MM.1S (cell line): ENCODE results near the gene RNU1-4.
"Not testable (repeated sequence)": the region's sequence is repeated elsewhere in the genome, so short reads cannot be mapped to it uniquely, and the experiment has no call there.

ENCODE experiments used
- DNase-seq: peaks from one replicate; pipeline ENCODE4 v3.0.0-alpha.2; 2015
- H2AFZ ChIP-seq: fragments of 300-600 bp; sonication (generic); 2 replicates; pipeline ENCODE4 v1.6.0; 2016; ENCODE audit warnings: antibody characterized with exemption, low read length
- H3F3A ChIP-seq: fragments of 300-600 bp; sonication (generic); 2 replicates; pipeline ENCODE4 v1.6.1; 2016; ENCODE audit warnings: mild to moderate bottlenecking, antibody characterized with exemption, low read length, moderate library complexity, mixed read lengths; ENCODE audit not compliant: insufficient read depth
- H3K27ac ChIP-seq: fragments of 300-600 bp; sonication (generic); 2 replicates; pipeline ENCODE4 v1.5.1; 2016; ENCODE audit warnings: mild to moderate bottlenecking, low read length
- H3K27me3 ChIP-seq: fragments of 300-600 bp; sonication (generic); replicated peaks from 2 replicates; pipeline ENCODE4 v1.6.0; 2016; ENCODE audit warnings: low read length; ENCODE audit not compliant: insufficient read depth
- H3K36me3 ChIP-seq: fragments of 300-600 bp; sonication (generic); replicated peaks from 2 replicates; pipeline ENCODE4 v1.6.1; 2016; ENCODE audit warnings: mild to moderate bottlenecking, low read length, mixed read lengths; ENCODE audit not compliant: insufficient read depth
- H3K4me1 ChIP-seq: fragments of 300-600 bp; sonication (generic); 2 replicates; pipeline ENCODE4 v1.6.1; 2016; ENCODE audit warnings: low read length, mixed read lengths
- H3K4me2 ChIP-seq: fragments of 300-600 bp; sonication (generic); 2 replicates; pipeline ENCODE4 v1.6.0; 2016; ENCODE audit warnings: low read depth, low read length
- H3K4me3 ChIP-seq: fragments of 300-600 bp; sonication (generic); 2 replicates; pipeline ENCODE4 v1.5.1; 2016; ENCODE audit warnings: low read length, mixed read lengths
- H3K79me2 ChIP-seq: fragments of 300-600 bp; sonication (generic); 2 replicates; pipeline ENCODE4 v1.6.1; 2016; ENCODE audit warnings: mixed run types, low read length, mixed read lengths
- H3K9ac ChIP-seq: fragments of 300-600 bp; sonication (generic); 2 replicates; pipeline ENCODE4 v1.6.1; 2016; ENCODE audit warnings: low read length, mixed read lengths
- H3K9me2 ChIP-seq: fragments of 300-600 bp; sonication (generic); replicated peaks from 2 replicates; pipeline ENCODE4 v1.6.1; 2016; ENCODE audit warnings: mild to moderate bottlenecking, low read length, mixed read lengths; ENCODE audit not compliant: insufficient read depth
- H3K9me3 ChIP-seq: fragments of 300-600 bp; sonication (generic); replicated peaks from 2 replicates; pipeline ENCODE4 v1.6.1; 2016; ENCODE audit warnings: mild to moderate bottlenecking, low read length, mixed read lengths; ENCODE audit not compliant: insufficient read depth
- H4K20me1 ChIP-seq: fragments of 300-600 bp; sonication (generic); 2 replicates; pipeline ENCODE4 v1.6.1; 2016; ENCODE audit warnings: mild to moderate bottlenecking, low read length, moderate library complexity, mixed read lengths; ENCODE audit not compliant: insufficient read depth
- EZH2 ChIP-seq: fragments of 300-600 bp; sonication (generic); optimal IDR thresholded peaks from 2 replicates; pipeline ENCODE3; 2017; ENCODE audit warnings: low read depth, mild to moderate bottlenecking, antibody characterized with exemption, low read length, mixed read lengths
- EZH2phosphoT487 ChIP-seq: fragments of 300-600 bp; sonication (generic); IDR thresholded peaks from 2 replicates; pipeline ENCODE4 v1.6.1; 2018; ENCODE audit warnings: antibody characterized with exemption, low read length
- TF ChIP-seq, protein P1 (sequence below): fragments of 300-600 bp; sonication (generic); IDR thresholded peaks from 2 replicates; pipeline ENCODE4 v1.5.1; 2016; ENCODE audit warnings: antibody characterized with exemption, low read length, mixed read lengths

Gene RNU1-4

DNA sequence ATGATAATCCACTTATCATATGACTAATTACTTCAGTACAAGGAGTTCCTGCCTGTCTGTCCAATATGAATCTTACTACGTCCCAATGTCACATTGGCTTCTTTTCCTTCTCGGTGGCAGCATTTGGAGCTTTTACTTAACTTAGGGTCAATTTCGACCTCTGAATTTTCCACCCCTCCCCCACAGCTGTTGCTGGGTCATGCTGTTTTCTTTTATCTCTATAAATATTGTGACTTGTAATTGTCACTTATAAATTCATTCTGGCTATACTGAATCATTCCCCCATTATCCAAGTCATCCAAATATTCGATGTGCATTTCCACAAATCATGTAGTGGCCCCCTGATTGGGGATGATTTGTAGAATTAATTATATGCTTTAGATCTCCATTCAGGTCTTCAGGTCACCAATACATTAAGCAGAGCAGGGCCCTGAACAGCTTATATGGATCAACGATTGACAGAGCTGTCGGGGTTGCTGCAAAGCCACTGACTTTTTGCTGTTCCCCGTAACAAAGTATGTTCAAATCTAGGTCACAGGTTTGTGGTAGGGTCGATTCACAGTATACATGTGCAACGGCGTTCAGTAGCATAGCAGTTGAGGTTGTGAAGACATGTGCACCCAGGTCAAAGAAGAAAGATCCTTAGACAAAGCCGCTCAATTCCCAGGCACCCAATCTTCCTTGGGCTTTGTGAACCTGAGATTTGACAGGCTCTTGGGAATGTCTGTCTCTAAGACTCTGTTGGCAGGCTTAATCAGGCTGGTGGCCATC lies 18.3 kb upstream of the RNU1-4 start:
- no peak overlapping the region for H3K4me2 ChIP-seq
- no peaks in the 10 kb centered on the region for H3K9me2 ChIP-seq
- no peaks in the 10 kb centered on the region for H3F3A ChIP-seq
- no peak overlapping the region for H2AFZ ChIP-seq
- peaks cover 97% of the 10 kb centered on the region for H3K27me3 ChIP-seq
- no peaks in the 10 kb centered on the region for H4K20me1 ChIP-seq
- H3K36me3 ChIP-seq: no peaks in the 10 kb centered on the region
- no peaks in the 10 kb centered on the region for H3K4me1 ChIP-seq
- no peak for TF ChIP-seq EZH2phosphoT487
- H3K4me3 ChIP-seq: no peak overlapping the region
- DNase-seq: no peak
- no peaks in the 10 kb centered on the region for H3K79me2 ChIP-seq
- H3K27ac ChIP-seq: no peak overlapping the region
- H3K9ac ChIP-seq: no peak overlapping the region
- no peaks in the 10 kb centered on the region for H3K9me3 ChIP-seq

DNA sequence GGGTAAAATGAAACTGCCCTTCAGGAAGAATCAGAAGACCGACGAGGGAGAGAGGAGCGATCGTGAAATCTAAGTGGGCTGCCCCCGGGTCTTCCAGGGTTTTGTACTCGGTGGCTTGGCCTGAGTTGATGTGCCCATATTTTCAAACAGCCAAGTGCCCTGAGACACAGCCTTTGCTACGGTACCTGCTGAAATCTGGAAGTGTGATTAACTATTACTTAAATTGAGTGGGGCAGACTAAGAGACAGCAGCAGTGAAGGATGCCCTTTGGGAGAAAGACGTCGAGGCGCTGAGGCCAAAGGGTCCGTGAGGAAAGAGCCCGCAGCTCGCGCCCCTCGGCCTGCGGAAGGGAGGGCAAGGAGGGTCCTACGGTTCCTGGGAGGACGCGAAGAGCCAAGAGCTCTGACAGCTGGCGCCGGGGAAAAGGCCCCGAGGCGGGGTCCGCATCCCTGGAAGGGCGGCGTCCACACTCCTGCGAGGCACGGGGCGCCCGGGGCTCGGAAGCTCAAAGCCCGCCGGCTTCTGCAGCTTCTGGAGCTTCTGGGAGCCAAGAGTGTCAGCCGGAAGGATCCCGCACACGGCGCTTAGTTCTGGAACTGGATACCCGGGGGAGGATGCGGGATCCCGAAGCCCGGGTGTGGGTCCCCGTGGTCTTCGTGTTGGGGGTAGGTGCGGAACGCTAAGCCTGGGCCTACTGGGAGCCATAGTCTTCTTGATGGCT lies 15.4 kb upstream of the RNU1-4 start:
- H3K9me2 ChIP-seq: no peaks in the 10 kb centered on the region
- H4K20me1 ChIP-seq: no peaks in the 10 kb centered on the region
- H3K4me1 ChIP-seq: no peaks in the 10 kb centered on the region
- TF ChIP-seq, protein P1, sequence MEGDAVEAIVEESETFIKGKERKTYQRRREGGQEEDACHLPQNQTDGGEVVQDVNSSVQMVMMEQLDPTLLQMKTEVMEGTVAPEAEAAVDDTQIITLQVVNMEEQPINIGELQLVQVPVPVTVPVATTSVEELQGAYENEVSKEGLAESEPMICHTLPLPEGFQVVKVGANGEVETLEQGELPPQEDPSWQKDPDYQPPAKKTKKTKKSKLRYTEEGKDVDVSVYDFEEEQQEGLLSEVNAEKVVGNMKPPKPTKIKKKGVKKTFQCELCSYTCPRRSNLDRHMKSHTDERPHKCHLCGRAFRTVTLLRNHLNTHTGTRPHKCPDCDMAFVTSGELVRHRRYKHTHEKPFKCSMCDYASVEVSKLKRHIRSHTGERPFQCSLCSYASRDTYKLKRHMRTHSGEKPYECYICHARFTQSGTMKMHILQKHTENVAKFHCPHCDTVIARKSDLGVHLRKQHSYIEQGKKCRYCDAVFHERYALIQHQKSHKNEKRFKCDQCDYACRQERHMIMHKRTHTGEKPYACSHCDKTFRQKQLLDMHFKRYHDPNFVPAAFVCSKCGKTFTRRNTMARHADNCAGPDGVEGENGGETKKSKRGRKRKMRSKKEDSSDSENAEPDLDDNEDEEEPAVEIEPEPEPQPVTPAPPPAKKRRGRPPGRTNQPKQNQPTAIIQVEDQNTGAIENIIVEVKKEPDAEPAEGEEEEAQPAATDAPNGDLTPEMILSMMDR: no peak
- no peak for TF ChIP-seq EZH2
- TF ChIP-seq EZH2phosphoT487: no peak; the same call in 1 of the 2 replicates
- no peak overlapping the region for H3K27ac ChIP-seq
- peaks cover 83% of the 10 kb centered on the region for H3K27me3 ChIP-seq
- DNase-seq: no peak
- H3K9ac ChIP-seq: no peak overlapping the region
- H3K9me3 ChIP-seq: no peaks in the 10 kb centered on the region
- H3K4me3 ChIP-seq: no peak overlapping the region
- no peaks in the 10 kb centered on the region for H3K79me2 ChIP-seq
- H3K4me2 ChIP-seq: no peak overlapping the region
- H3K36me3 ChIP-seq: no peaks in the 10 kb centered on the region
- no peak overlapping the region for H2AFZ ChIP-seq
- H3F3A ChIP-seq: no peaks in the 10 kb centered on the region

DNA sequence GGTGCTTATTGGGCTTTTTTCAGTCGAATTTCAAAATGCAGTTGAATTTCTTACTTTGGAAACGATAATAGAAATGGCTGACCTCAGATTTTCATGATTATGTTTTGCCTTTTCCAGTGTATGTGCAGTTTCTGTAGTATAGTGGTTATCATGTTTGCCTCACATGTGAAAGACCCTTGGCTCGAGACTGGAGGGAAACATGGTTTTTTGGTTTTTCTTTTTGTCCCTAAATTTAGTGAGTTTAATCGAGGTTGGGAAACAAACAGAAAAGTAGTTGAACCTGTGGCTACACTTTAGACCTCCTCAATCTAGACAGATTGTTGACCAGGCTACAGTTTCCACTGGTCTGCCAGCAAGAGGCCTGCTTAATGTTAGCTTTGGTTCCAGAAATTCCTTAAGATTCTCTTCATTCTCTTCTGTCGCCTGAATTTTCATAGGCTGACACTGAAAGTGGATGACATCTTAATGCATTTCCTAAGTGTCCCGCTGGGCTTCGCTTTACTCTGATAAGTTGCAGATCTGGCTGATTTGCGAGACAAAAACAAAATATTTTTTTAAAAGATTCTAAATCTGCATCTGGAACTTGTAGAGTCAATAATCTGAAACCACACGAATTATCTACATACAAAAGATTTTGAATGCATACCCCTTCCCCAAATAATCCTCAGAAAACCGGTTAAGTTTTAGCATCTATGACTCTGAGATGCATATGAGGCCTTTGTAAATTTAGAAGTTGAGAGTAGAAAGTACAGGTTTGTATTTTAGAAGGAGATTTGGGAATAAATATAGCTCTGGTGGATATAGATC lies 14.7 kb upstream of the RNU1-4 start:
- H3K79me2 ChIP-seq: not testable (repeated sequence)

More for the DNA sequence above, 14.7 kb upstream of the RNU1-4 start:
- H3K9ac ChIP-seq, H3K4me2 ChIP-seq, H2AFZ ChIP-seq, H3K9me2 ChIP-seq, H3K9me3 ChIP-seq, H3F3A ChIP-seq, DNase-seq, H3K4me1 ChIP-seq, H3K36me3 ChIP-seq, H3K4me3 ChIP-seq, H4K20me1 ChIP-seq, H3K27ac ChIP-seq: not testable (repeated sequence)
- H3K27me3 ChIP-seq: peaks cover 75% of the 10 kb centered on the region
